GM13977 (cell line): Measurements from ENCODE around the gene SHLD1.
"Not testable (repeated sequence)": the region's sequence is repeated elsewhere in the genome, so short reads cannot be mapped to it uniquely, and the experiment has no call there.

Source experiments
- DNase-seq: peaks from one replicate; pipeline ENCODE4 v3.0.0; 2012; ENCODE audit warnings: low spot score
- CTCF ChIP-seq: IDR thresholded peaks from 2 replicates; pipeline ENCODE4 v1.5.1; 2012; ENCODE audit warnings: mild to moderate bottlenecking, control low read depth; ENCODE audit not compliant: insufficient read depth; ENCODE audit errors: extremely low read depth, missing control alignments
- in situ Hi-C: fragments of 300-500 bp; cut with MboI; formaldehyde crosslinking; loops from one replicate; pipeline ENCODE4 v1.12.0; 2022; ENCODE audit warnings: low sequenced_read_pairs, low pct_unique_long_range_greater_than_20kb, mixed read lengths, inconsistent platforms; ENCODE audit not compliant: unreplicated experiment

Gene SHLD1

GRCh38 chr20:5737619-5737953 is 12.6 kb upstream of the SHLD1 start:
- in situ Hi-C loops: no loop called here
- no peak for DNase-seq
- no peak for TF ChIP-seq CTCF

GRCh38 chr20:5737966-5738365 is 12.2 kb upstream of the SHLD1 start:
- no peak for DNase-seq
- in situ Hi-C loops: no loop called here
- no peak for TF ChIP-seq CTCF

- in situ Hi-C loops, DNase-seq: not testable (repeated sequence)
Observed at GRCh38 chr20:5740643-5741042, 9.6 kb upstream of the SHLD1 start.

GRCh38 chr20:5741089-5741488 is 9.1 kb upstream of the SHLD1 start:
- in situ Hi-C loops: no loop called here
- no peak for DNase-seq
- no peak for TF ChIP-seq CTCF

GRCh38 chr20:5742041-5742440 is 8.2 kb upstream of the SHLD1 start:
- DNase-seq: no peak
- in situ Hi-C loops: no loop called here
- no peak for TF ChIP-seq CTCF

- DNase-seq: no peak
- in situ Hi-C loops: no loop called here
- no peak for TF ChIP-seq CTCF
Observed at GRCh38 chr20:5745416-5746030, 4.7 kb upstream of the SHLD1 start.

GRCh38 chr20:5746064-5746463 is 4.1 kb upstream of the SHLD1 start:
- in situ Hi-C loops: no loop called here
- no peak for TF ChIP-seq CTCF
- DNase-seq: no peak
